GM06990 (cell line): ENCODE results near the gene LSR.
"Not testable (repeated sequence)": the region's sequence is repeated elsewhere in the genome, so short reads cannot be mapped to it uniquely, and the experiment has no call there.

Experiments used
- DNase-seq: peaks from one replicate; pipeline ENCODE4 v3.0.0-alpha.2; 2011; ENCODE audit not compliant: insufficient read length; ENCODE audit errors: extremely low read depth
- H3K27me3 ChIP-seq: replicated peaks from 2 replicates; pipeline ENCODE4 v1.6.0; 2011; ENCODE audit warnings: low read length; ENCODE audit not compliant: control insufficient read depth, insufficient read depth
- H3K36me3 ChIP-seq: 2 replicates; pipeline ENCODE4 v1.5.1; 2011; ENCODE audit warnings: low read length; ENCODE audit not compliant: control insufficient read depth, insufficient read depth
- H3K4me3 ChIP-seq: replicated peaks from 2 replicates; pipeline ENCODE4 v1.5.1; 2011; ENCODE audit warnings: low read depth, mild to moderate bottlenecking, control low read depth, low read length
- CTCF ChIP-seq: IDR thresholded peaks from 2 replicates; pipeline ENCODE4 v1.5.1; 2011; ENCODE audit warnings: low read length, control low read depth, mild to moderate bottlenecking, inconsistent platforms; ENCODE audit not compliant: insufficient read depth, poor library complexity, severe bottlenecking

The LSR gene

GRCh38 chr19:35217649-35217990 lies 31.2 kb upstream of the LSR start:
- TF ChIP-seq CTCF: no peak
- DNase-seq: no peak
- H3K4me3 ChIP-seq: no peak overlapping the region

GRCh38 chr19:35219008-35219407 lies 29.8 kb upstream of the LSR start:
- no peaks in the 10 kb centered on the region for H3K36me3 ChIP-seq
- no peaks in the 10 kb centered on the region for H3K27me3 ChIP-seq
- DNase-seq: no peak
- H3K4me3 ChIP-seq: no peak overlapping the region
- TF ChIP-seq CTCF: no peak

More at GRCh38 chr19:35217649-35217990, 31.2 kb upstream of the LSR start:
- H3K27me3 ChIP-seq: no peaks in the 10 kb centered on the region
- H3K36me3 ChIP-seq: no peaks in the 10 kb centered on the region

- no peak for TF ChIP-seq CTCF
- H3K4me3 ChIP-seq: no peak overlapping the region
- H3K27me3 ChIP-seq: no peaks in the 10 kb centered on the region
- no peaks in the 10 kb centered on the region for H3K36me3 ChIP-seq
- DNase-seq: no peak
Measured at GRCh38 chr19:35220315-35220921, 28.4 kb upstream of the LSR start.

- not testable (repeated sequence) for H3K27me3 ChIP-seq, DNase-seq
Measured at GRCh38 chr19:35220973-35221590, 27.7 kb upstream of the LSR start.

GRCh38 chr19:35222373-35223015 lies 26.3 kb upstream of the LSR start:
- no peak for DNase-seq
- H3K36me3 ChIP-seq: no peaks in the 10 kb centered on the region
- TF ChIP-seq CTCF: no peak
- H3K27me3 ChIP-seq: no peaks in the 10 kb centered on the region
- H3K4me3 ChIP-seq: no peak overlapping the region

More at GRCh38 chr19:35220973-35221590, 27.7 kb upstream of the LSR start:
- not testable (repeated sequence) for H3K36me3 ChIP-seq, H3K4me3 ChIP-seq

GRCh38 chr19:35223084-35223790 lies 25.6 kb upstream of the LSR start:
- no peak for TF ChIP-seq CTCF
- Histone ChIP-seq H3K27me3 (no peaks in the 10 kb centered on the region), H3K36me3 (no peaks in the 10 kb centered on the region), H3K4me3 (no peak overlapping the region)
- DNase-seq: no peak
